Mesenteric fat pad (tissue), 1 donor: ENCODE data around the gene MBD6. TPM values are rescaled to one million over a fixed set of nuclear protein-coding genes. Genes with fewer than 3 reads are reported as not detected.
A peak's percentile ranks its signal among the peaks of the same experiment; 100 is the strongest.
"Not testable (repeated sequence)": the region's sequence is repeated elsewhere in the genome, so short reads cannot be mapped to it uniquely, and the experiment has no call there.

Source experiments
- DNase-seq: peaks from one replicate; pipeline ENCODE4 v3.0.0-alpha.2; 2020; ENCODE audit warnings: low spot score
- total RNA-seq: library from RNA; stranded (reverse); fragmentation: NEBNext Ultra II Directional; extraction: Animal tissue kit (Norgen Biotek cat#: 25700); gene quantifications from one replicate; pipeline ENCODE4 v1.2.1, GENCODE V29; 2021
- donor health status: DM: yes; HTN: yes; CAD: no.

Gene MBD6
- total RNA-seq, 1 donor from 2014 or later, result 66.0 TPM

DNA sequence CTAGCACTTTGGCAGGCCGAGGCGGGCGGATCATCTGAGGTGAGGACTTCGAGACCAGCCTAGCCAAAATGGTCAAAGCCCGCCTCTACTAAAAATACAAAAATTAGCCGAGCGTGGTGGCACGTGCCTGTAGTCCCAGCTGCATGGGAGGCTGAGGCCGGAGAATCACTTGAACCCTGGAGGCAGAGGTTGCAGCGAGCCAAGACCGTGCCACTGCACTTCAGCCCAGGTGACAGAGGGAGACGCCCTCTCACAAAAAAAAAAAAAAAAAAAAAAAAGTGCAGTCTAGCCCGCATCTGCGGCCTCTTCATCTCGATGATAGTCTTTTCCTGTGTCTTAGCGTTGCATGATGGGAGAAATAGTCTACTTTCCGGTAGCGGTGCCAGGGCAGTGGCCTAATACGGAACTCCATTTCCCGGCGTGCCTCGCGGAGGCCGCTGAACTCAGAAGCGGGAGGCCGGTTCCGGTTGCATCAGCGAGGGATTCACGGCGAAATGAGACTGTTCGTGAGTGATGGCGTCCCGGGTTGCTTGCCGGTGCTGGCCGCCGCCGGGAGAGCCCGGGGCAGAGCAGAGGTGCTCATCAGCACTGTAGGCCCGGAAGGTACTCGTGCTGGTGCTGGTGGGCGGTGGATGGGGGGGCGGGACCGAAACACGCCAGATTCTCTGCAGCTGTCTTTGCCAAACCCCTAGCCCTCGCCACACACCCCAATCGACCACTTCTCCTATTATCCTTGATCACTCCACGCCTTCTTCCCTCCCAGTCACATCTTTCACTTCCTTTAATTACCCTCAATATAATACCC lies 34.8 kb upstream of the MBD6 start, which contains the start of gene MARS1:
TSS of gene MARS1 (plus strand) at position 472 of the 805 bp plus-strand sequence. CDS start at position 495, 23 bp downstream.
- DNase-seq, result peak; percentile 96

GRCh38 chr12:57488402-57489156 lies 34.0 kb upstream of the MBD6 start:
- no peak for DNase-seq

DNA sequence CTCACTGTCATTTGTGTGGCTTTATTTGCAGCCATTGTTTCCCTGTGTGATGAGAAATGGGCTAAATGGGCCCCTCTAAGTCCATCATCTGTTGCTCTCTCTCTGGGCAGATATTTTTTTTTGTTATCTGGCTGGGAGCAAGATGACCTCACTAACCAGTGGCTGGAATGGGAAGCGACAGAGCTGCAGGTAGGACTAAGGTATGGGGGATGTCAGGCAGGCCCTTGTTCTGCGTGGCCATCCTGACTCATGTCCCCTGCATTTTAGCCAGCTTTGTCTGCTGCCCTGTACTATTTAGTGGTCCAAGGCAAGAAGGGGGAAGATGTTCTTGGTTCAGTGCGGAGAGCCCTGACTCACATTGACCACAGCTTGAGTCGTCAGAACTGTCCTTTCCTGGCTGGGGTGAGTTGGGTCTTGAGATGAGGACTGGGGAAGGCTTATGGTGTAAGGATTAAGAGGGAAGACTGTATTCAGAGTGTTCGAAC lies 33.4 kb upstream of the MBD6 start:
- DNase-seq, result no peak

GRCh38 chr12:57490126-57490525 lies 32.5 kb upstream of the MBD6 start:
- DNase-seq, result no peak

- no peak for DNase-seq
These were observed 31.0 kb upstream of the MBD6 start for GRCh38 chr12:57491393-57492280.

- not testable (repeated sequence) for DNase-seq
These were observed 27.4 kb upstream of the MBD6 start for GRCh38 chr12:57495051-57495701.

- DNase-seq, result no peak
These were observed 25.8 kb upstream of the MBD6 start for GRCh38 chr12:57496822-57497221.

DNA sequence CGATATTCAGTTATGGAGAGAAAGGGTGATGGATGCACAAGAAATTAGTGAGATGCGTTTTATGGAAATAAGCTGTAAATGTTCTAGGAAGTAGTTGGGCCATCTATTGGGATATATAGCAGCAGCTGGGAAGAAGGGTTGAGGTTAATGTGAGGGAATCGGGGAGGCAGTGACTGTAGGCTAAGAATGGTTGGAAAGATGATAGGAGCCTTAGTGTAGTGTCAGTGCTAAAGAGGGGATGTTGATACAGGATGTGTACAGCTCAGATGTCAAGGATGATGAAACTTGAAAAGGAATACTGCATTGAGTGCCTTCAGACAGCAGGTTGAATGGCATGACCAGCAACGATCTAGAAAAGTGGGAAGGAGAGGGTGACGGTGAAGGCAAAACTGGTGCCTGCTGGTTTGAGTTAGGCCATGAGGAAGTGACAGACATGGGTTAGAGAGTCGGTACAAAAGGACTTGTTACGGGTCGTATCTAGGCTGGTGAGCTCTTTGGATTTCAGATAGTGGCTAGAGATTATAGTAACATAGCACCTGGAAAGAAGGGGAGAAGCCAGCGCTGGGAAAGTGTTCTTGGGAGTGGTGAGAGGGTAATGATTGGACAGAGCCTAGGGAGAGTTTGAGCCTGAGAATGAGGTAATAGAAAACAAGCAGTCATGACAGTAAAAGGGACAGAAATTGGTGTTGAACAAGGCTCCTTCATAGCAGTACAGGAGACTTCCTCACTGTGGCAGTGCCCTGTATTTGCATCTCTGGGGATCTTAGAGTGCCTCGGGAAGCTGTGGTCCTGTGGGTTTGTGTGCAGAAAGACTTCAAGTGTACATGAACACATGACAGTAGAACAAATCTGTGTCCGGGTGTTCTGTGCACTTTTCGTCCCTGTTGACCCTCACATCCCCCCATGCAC lies 25.1 kb upstream of the MBD6 start:
- DNase-seq, result no peak

- no peak for DNase-seq
These were observed 24.5 kb upstream of the MBD6 start for GRCh38 chr12:57498132-57498502.

DNA sequence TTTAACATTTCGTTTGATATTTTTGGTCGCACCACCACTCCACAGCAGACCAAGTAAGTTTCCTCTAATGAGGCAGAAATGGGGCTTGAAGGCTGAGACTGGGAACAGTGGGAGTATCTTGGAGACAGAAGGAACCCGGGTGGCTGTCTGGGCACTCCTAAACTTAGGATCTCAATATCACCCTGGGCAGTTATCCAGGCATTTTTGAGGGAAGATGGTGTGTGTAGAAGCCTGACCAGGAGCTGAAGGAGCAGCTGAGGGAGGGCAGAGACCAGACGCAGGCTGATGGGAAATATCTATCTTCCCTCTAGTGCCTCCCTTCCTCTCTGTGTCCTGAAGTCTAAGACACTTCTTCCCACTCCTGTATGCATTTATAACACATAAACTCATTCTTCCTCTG lies 24.1 kb upstream of the MBD6 start:
- no peak for DNase-seq

- DNase-seq, result no peak
These were observed 22.4 kb upstream of the MBD6 start for GRCh38 chr12:57500213-57500612.

GRCh38 chr12:57502311-57502969 lies 20.2 kb upstream of the MBD6 start:
- DNase-seq, result not testable (repeated sequence)

DNA sequence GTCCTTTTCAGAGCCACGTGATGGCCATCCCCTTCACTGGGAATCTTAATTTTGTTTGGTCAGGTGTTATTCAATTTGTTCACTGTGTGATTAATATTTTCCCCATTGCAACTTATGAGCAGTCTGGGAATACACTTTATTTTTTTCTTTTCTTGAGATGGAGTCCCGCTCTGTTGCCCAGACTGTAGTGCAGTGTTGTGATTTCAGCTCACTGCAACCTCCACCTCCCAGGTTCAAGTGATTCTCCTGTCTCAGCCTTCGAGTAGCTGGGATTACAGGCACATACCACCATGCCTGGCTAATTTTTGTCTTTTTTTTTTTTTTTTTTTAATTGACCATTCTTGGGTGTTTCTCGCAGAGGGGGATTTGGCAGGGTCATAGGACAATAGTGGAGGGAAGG lies 16.1 kb upstream of the MBD6 start:
- DNase-seq, result not testable (repeated sequence)

DNA sequence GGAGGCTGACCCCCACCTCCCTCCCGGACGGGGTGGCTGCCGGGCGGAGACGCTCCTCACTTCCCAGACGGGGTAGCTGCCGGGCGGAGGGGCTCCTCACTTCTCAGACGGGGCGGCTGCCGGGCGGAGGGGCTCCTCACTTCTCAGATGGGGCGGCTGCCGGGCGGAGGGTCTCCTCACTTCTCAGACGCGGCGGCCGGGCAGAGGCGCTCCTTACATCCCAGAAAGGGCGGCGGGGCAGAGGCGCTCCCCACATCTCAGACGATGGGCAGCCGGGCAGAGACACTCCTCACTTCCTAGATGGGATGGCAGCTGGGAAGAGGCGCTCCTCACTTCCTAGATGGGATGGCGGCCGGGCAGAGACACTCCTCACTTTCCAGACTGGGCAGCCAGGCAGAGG lies 14.8 kb upstream of the MBD6 start:
- DNase-seq, result not testable (repeated sequence)

- DNase-seq, result no peak
These were observed 11.5 kb upstream of the MBD6 start for GRCh38 chr12:57511161-57511560.

GRCh38 chr12:57511588-57512325 lies 10.9 kb upstream of the MBD6 start:
- DNase-seq, result no peak

DNA sequence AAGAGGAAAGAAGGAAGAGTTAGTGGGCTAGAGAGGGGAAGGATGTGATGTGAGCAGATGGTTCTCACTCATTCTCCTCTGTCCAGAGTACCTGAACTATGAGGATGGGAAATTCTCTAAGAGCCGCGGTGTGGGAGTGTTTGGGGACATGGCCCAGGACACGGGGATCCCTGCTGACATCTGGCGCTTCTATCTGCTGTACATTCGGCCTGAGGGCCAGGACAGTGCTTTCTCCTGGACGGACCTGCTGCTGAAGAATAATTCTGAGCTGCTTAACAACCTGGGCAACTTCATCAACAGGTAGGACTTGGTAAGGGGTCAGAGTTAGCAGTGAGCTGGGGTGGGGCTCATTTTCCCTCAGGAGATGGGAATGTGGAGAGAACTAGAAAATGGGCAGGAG lies 10.0 kb upstream of the MBD6 start:
- no peak for DNase-seq

DNA sequence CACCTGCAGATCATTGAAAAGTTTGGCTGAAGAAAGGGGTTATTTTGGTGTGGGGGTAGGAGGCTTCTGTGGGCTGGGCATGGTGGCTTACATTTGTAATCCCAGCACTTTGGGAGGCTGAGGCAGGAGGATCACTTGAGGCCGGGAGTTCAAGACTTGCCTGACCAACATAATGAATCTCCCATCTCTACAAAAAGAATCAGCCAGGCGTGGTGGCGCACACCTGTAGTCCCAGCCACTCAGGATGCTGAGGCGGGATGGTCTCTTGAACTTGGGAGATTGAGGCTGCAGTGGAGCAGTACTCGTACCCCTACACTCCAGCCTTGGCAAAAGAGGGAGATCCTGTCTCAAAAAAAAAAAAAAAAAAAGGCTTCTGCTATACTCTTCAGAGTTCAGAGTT lies 9.4 kb upstream of the MBD6 start:
- DNase-seq, result no peak
